Testis (tissue), 3 donors: ENCODE results near the gene CD4. TPM values are rescaled to one million over a fixed set of nuclear protein-coding genes. Genes with fewer than 3 reads are reported as not detected.
A peak's percentile ranks its signal among the peaks of the same experiment; 100 is the strongest.

Experiments used
- DNase-seq: peaks from one replicate; pipeline ENCODE4 v3.0.0-alpha.2; 2019
- H3K27ac ChIP-seq, 2 donors: fragments of 200-600 bp; sonication (generic); one replicate each; pipeline ENCODE4 v1.5.1; 2019
- H3K27me3 ChIP-seq: fragments of 200-600 bp; sonication (generic); one replicate; pipeline ENCODE4 v1.5.1; 2019
- H3K36me3 ChIP-seq: fragments of 200-600 bp; sonication (generic); one replicate; pipeline ENCODE4 v1.5.1; 2017; ENCODE audit warnings: low read depth; ENCODE audit errors: missing control alignments
- H3K4me1 ChIP-seq: fragments of 200-600 bp; sonication (generic); one replicate; pipeline ENCODE4 v1.5.1; 2019
- H3K4me3 ChIP-seq, 2 donors: fragments of 200-600 bp; sonication (generic); one replicate each; pipeline ENCODE4 v1.5.1; 2017 to 2019
- H3K9me3 ChIP-seq: fragments of 200-600 bp; sonication (generic); one replicate; pipeline ENCODE4 v1.5.1; 2017
- CTCF ChIP-seq, 3 experiments: fragments of 450-650 bp in 2 of 3; fragments of 200-600 bp in 1 of 3; sonication (generic) in 1 of 3; IDR thresholded peaks; one replicate each; pipeline ENCODE4 v1.5.1; 2016 to 2019; ENCODE audit warnings: antibody characterized with exemption in 3 of 3, mild to moderate bottlenecking in 2 of 3, moderate library complexity in 1 of 3
- POLR2A ChIP-seq: fragments of 450-650 bp; IDR thresholded peaks from one replicate; pipeline ENCODE4 v1.6.1; 2017; ENCODE audit warnings: antibody characterized with exemption, mild to moderate bottlenecking, moderate library complexity
- WGBS, 2 donors: methylation state at CpG; one replicate each; pipeline ENCODE4 v1.1.5; 2018; 5-methylcytosine and 5-hydroxymethylcytosine counted together
- intact Hi-C: fragments of 100-400 bp; cut with DNase I; formaldehyde crosslinking; loops from one replicate; pipeline ENCODE4 v1.15.1; 2023; ENCODE audit warnings: low total_unique reads
- polyA plus RNA-seq: library from polyadenylated mRNA; stranded (reverse); fragments of 350-450 nt; fragmentation: Illumina TruSeq; extraction: RNeasy Lipid Tissue Mini Kit (QIAGEN cat#74804); gene quantifications from one replicate; pipeline ENCODE4 v1.2.3, GENCODE V29; 2014; ENCODE audit warnings: low read depth, low replicate concordance; ENCODE audit not compliant: insufficient read depth
- total RNA-seq, 2 donors: library from RNA; depleted of rRNA; stranded (reverse); fragments of >200 nt; gene quantifications; one replicate each; pipeline ENCODE4 v1.2.3, GENCODE V29; 2016

CD4 gene
- total and polyA plus RNA-seq, 3 donors from 2014 or later: 2.0 to 22.2 (median 4.5) TPM

- intact Hi-C loops: no loop called here
- H3K4me1 ChIP-seq: peaks cover 34% of the 10 kb centered on the region
Observed at GRCh38 chr12:6765048-6765633, 24.2 kb upstream of the CD4 start.

GRCh38 chr12:6765634-6766581 is 23.4 kb upstream of the CD4 start, which contains the start of gene PTMS:
TSS of gene PTMS (plus strand) at chr12:6766363. CDS start at chr12:6766706, 343 bp downstream.
- H3K9me3 ChIP-seq: no peaks in the 10 kb centered on the region
- TF ChIP-seq POLR2A (no peak), CTCF (IDR thresholded peaks at IDR 0.05) (no peak)
- no peaks in the 10 kb centered on the region for H3K36me3 ChIP-seq
- H3K4me1 ChIP-seq: peaks cover 41% of the 10 kb centered on the region
- 1% methylated on average over 37 to 53 of the region's 63 CpGs for WGBS, 2 donors
- H3K27ac ChIP-seq: peak within 1 kb of the TSS; percentile 87 to 96
- no peaks in the 10 kb centered on the region for H3K27me3 ChIP-seq
- DNase-seq: peak; percentile 69
- peak within 1 kb of the TSS; percentile 72 to 93 for H3K4me3 ChIP-seq
- intact Hi-C loops: no loop called here

More at GRCh38 chr12:6765048-6765633, 24.2 kb upstream of the CD4 start:
- H3K9me3 ChIP-seq: no peaks in the 10 kb centered on the region
- 8 to 11% methylated on average over 7 of the region's 7 CpGs for WGBS, 2 donors
- peak overlapping the region in 1 of 2 donors; percentile 60 for H3K4me3 ChIP-seq
- TF ChIP-seq CTCF (IDR thresholded peaks at IDR 0.05) (no peak), POLR2A (no peak)
- no peaks in the 10 kb centered on the region for H3K27me3 ChIP-seq
- no peak for DNase-seq
- H3K36me3 ChIP-seq: no peaks in the 10 kb centered on the region
- H3K27ac ChIP-seq: peak overlapping the region; percentile 87 to 96

- 1% methylated on average over 22 to 64 of the region's 88 CpGs for WGBS, 2 donors
- Histone ChIP-seq H3K4me3 (peak overlapping the region; percentile 72 to 93), H3K9me3 (no peaks in the 10 kb centered on the region), H3K27me3 (no peaks in the 10 kb centered on the region), H3K36me3 (no peaks in the 10 kb centered on the region), H3K4me1 (peaks cover 50% of the 10 kb centered on the region), H3K27ac (peak overlapping the region; percentile 67 to 96)
- peak; percentile 76 for DNase-seq
- TF ChIP-seq CTCF (IDR thresholded peaks at IDR 0.05) (peak; percentile 44 to 71 (median 64)), POLR2A (no peak)
- intact Hi-C loops: no loop called here
Observed at GRCh38 chr12:6766651-6767349, 22.5 kb upstream of the CD4 start.

- no peak for TF ChIP-seq CTCF (IDR thresholded peaks at IDR 0.05)
- no peak for TF ChIP-seq POLR2A
- H3K4me1 ChIP-seq: peaks cover 52% of the 10 kb centered on the region
- intact Hi-C loops: no loop called here
- H3K27me3 ChIP-seq: no peaks in the 10 kb centered on the region
- H3K36me3 ChIP-seq: no peaks in the 10 kb centered on the region
- 4 to 6% methylated on average over 24 to 44 of the region's 44 CpGs for WGBS, 2 donors
- H3K4me3 ChIP-seq: peak overlapping the region; percentile 72 to 93
- peak; percentile 34 for DNase-seq
- no peaks in the 10 kb centered on the region for H3K9me3 ChIP-seq
- peak overlapping the region; percentile 67 to 96 for H3K27ac ChIP-seq
Observed at GRCh38 chr12:6767353-6768319, 21.7 kb upstream of the CD4 start.
